ENCODE measurements around the gene GRK1.

Gene GRK1

DNA sequence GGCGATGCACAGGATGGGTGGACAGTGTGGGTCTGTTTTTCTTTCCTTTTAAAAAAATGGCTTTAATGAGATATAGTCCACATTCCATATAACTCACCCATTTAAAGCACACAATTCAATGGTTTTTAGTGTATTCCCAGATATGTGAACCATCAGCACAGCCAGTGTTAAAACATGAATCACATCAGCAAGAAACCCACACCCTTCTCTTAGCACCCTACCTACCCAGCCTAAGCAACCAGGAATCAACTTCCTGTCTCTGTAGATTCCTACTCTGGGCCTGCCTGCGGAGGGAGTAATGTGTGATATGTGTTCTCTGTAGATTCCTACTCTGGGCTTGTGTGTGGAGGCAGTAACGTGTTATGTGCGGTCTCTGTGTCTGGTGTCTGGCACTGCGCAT, 103.9 kb downstream of the GRK1 start:
- H3K4me3 Mint-ChIP-seq: no peak overlapping the region
- H3K27ac Mint-ChIP-seq: no peak overlapping the region
- H3K4me1 Mint-ChIP-seq: peaks cover 10% of the 10 kb centered on the region
- peaks cover 10% of the 10 kb centered on the region for H3K27me3 Mint-ChIP-seq (ENCODE audit: low read depth)
- TF ChIP-seq, protein P1, sequence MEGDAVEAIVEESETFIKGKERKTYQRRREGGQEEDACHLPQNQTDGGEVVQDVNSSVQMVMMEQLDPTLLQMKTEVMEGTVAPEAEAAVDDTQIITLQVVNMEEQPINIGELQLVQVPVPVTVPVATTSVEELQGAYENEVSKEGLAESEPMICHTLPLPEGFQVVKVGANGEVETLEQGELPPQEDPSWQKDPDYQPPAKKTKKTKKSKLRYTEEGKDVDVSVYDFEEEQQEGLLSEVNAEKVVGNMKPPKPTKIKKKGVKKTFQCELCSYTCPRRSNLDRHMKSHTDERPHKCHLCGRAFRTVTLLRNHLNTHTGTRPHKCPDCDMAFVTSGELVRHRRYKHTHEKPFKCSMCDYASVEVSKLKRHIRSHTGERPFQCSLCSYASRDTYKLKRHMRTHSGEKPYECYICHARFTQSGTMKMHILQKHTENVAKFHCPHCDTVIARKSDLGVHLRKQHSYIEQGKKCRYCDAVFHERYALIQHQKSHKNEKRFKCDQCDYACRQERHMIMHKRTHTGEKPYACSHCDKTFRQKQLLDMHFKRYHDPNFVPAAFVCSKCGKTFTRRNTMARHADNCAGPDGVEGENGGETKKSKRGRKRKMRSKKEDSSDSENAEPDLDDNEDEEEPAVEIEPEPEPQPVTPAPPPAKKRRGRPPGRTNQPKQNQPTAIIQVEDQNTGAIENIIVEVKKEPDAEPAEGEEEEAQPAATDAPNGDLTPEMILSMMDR (IDR thresholded peaks at IDR 0.05; ENCODE audit: unreplicated experiment in 3 of 3): no peak
- peaks cover 10% of the 10 kb centered on the region for H3K9me3 Mint-ChIP-seq
- H3K36me3 Mint-ChIP-seq (ENCODE audit: low read depth): no peaks in the 10 kb centered on the region

DNA sequence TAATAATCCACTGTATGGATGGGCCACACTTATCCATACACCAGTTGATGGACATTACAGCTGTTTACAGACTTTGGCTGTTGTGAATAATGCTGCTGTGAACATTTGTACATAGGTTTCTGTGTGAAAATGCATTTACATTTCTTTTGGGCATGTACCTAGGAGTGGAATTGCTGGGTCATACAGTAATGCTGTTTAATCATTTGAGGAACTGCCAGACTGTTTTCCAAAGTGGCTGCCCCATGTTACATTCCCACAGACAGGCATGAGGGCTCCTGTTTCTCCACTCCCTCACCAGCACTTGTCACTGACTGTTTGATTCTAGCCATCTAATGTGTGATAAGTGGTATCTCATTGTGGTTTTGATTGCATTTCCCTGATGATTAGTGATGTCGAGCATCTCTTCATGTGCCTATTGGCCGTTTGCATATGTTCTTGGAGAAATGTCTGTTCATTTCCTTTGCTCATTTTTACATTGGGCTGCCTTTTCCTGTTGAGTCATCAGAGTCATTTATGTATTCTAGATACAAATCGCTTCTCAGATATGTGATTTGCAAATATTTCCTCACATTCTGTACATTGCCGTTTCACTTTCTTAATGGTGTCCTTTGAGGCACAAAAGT, 104.8 kb downstream of the GRK1 start:
- H3K36me3 Mint-ChIP-seq (ENCODE audit: low read depth): no peaks in the 10 kb centered on the region
- peaks cover 11% of the 10 kb centered on the region for H3K27me3 Mint-ChIP-seq (ENCODE audit: low read depth)
- H3K4me1 Mint-ChIP-seq: peaks cover 10% of the 10 kb centered on the region
- H3K9me3 Mint-ChIP-seq: peaks cover 10% of the 10 kb centered on the region
- H3K4me3 Mint-ChIP-seq: no peak overlapping the region
- H3K27ac Mint-ChIP-seq: no peak overlapping the region
- TF ChIP-seq, protein P1 (IDR thresholded peaks at IDR 0.05; ENCODE audit: unreplicated experiment in 3 of 3): no peak

DNA sequence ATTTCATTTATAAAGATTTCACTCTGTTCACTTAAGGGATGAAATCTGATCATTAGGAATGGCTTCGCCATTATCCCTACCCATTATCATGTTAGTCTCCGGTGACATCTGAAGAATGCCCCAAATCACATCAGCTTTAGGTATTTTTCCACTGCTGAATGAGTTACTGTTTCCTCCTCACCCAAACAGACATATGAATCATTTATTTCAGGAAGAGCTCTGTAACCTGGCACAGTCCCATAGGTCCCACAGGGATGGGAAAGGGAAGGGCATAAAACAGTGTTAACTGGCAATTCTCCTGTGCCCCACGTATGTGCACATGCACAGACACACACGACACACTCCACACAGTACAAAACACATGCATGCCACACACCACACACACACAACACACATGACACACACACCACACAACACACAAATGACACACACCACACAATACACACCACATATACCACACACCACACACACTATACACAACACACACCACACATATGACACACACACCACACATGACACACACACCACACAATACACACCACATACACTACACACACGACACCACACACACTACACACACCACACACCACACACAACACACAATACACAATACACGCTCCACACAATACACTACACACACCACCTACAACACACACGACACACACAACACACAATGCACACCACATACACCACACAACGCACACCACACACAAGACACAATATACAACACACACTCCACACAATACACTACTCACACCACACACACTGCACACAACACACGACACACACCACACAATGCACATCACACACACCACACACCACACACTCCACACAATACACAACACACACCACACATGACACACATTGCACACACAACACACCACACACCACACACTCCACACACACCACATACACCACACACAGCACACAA, 107.4 kb downstream of the GRK1 start:
- H3K4me3 Mint-ChIP-seq: no peak overlapping the region
- TF ChIP-seq, protein P1 (IDR thresholded peaks at IDR 0.05; ENCODE audit: unreplicated experiment in 3 of 3): no peak
- H3K27ac Mint-ChIP-seq: no peak overlapping the region
- H3K27me3 Mint-ChIP-seq (ENCODE audit: low read depth): peaks cover 19% of the 10 kb centered on the region
- H3K4me1 Mint-ChIP-seq: peaks cover 14% of the 10 kb centered on the region
- H3K9me3 Mint-ChIP-seq: peaks cover 15% of the 10 kb centered on the region
- H3K36me3 Mint-ChIP-seq (ENCODE audit: low read depth): no peaks in the 10 kb centered on the region

DNA sequence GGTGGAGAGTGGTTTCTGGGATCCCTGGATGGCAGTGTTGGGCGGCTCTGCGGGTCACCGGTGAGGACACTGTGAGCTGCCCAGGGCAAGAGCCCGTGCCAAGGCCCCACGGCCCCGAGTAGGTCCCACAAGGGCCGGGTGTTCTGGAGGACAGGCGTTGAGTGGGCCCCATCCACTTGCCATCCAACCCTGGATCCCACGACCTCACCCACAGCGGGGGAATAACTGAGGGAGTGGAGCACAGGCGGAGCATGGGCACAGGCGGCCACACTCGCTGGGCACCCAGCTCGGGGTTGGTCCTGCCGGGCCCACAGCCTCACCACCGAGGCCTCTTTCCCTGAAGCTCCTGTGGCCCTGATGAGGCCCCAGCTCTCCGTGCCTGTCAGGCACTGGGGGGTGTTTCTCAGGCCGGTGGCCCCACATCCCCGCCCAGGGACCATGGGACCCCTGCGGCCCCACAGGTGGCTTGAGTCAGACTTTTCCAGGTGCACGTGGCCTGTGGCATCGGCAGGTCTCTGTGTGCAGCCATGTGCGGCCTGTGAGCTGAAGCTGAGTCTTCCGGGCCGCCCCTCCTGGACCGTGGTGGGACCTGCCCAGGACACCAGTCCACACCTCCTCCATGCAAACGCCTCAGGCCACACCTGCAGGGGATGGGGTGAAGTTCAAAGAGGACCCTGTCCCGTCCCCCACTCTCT, 108.6 kb downstream of the GRK1 start:
- H3K27me3 Mint-ChIP-seq (ENCODE audit: low read depth): peaks cover 20% of the 10 kb centered on the region
- TF ChIP-seq, protein P1 (IDR thresholded peaks at IDR 0.05; ENCODE audit: unreplicated experiment in 3 of 3): no peak
- no peaks in the 10 kb centered on the region for H3K36me3 Mint-ChIP-seq (ENCODE audit: low read depth)
- no peak overlapping the region for H3K4me3 Mint-ChIP-seq
- H3K4me1 Mint-ChIP-seq: peaks cover 5% of the 10 kb centered on the region
- no peak overlapping the region for H3K27ac Mint-ChIP-seq
- H3K9me3 Mint-ChIP-seq: peaks cover 15% of the 10 kb centered on the region

DNA sequence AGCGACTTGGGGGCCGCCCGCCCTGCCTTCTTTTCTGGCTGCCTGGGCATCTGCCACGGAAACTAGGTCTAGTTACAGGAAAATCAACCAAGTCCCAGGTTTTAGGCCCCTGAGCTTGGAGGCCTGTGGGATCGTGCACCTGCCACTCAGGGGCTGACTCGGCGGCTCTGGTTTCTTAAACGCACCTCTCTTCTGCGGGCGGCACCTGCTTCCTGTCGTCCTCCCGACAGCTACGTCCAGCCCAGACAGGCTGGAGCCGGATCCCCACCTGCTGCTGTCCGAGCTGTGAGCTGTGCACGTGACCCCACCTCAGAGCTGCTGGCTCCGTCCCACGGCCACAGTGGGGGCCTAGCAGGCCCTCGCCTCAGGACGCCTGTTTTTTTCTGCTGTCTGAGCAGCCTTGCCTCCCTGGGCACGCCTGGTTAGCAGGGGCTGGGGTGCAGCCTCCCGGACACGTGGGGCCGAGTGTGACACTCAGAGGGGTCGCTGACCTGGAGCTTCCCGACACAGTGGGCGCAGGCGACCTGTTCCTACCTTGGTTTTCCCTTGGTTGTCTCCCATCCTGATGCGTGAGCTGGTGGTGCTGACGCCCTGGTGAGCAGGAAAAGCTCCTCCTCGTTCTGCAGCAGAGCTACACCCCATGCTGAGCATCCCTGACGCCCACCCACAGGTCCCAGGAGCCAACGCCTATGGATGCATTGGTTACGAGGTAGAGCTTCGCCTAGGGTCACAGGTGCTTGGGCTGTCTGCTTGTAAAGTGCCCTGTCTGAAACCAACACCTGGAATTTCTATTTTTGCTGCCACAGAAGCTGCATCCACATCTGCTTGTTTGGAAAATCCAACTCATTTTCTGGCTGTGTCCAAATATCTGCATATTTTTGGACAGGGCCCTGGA, 109.5 kb downstream of the GRK1 start:
- Mint-ChIP-seq H3K27me3 (ENCODE audit: low read depth) (peaks cover 23% of the 10 kb centered on the region), H3K27ac (no peak overlapping the region), H3K9me3 (peaks cover 15% of the 10 kb centered on the region), H3K36me3 (ENCODE audit: low read depth) (no peaks in the 10 kb centered on the region), H3K4me3 (no peak overlapping the region), H3K4me1 (peaks cover 5% of the 10 kb centered on the region)
- TF ChIP-seq, protein P1 (IDR thresholded peaks at IDR 0.05; ENCODE audit: unreplicated experiment in 3 of 3): no peak
